Tibial artery (tissue), 4 donors: ENCODE data around the gene CHST9.
"Not testable (repeated sequence)": the region's sequence is repeated elsewhere in the genome, so short reads cannot be mapped to it uniquely, and the experiment has no call there.

Source experiments
- DNase-seq, 2 donors: peaks; one replicate each; pipeline ENCODE4 v3.0.0-alpha.2; 2019
- H3K27ac ChIP-seq, 2 donors: fragments of 200-600 bp; sonication (generic) in 1 of 2; 1 replicate in 1 of 2; 2 replicates in 1 of 2; pipeline ENCODE4 v1.5.1; 2018 to 2019; ENCODE audit warnings: mild to moderate bottlenecking in 1 of 2
- H3K27me3 ChIP-seq, 2 donors: fragments of 200-600 bp; sonication (generic) in 1 of 2; one replicate each; pipeline versions ENCODE4 v1.5.1 to v1.6.0; 2016 to 2019
- H3K36me3 ChIP-seq, 3 donors: fragments of 200-600 bp; sonication (generic) in 2 of 3; one replicate each; pipeline ENCODE4 v1.5.1; 2016 to 2019; ENCODE audit warnings: mild to moderate bottlenecking in 2 of 3
- H3K4me1 ChIP-seq, 4 donors: fragments of 200-600 bp; sonication (generic) in 2 of 4; 1 replicate in 3 of 4; 2 replicates in 1 of 4; pipeline ENCODE4 v1.5.1; 2016 to 2019
- H3K4me3 ChIP-seq, 2 donors: fragments of 200-600 bp; sonication (generic) in 1 of 2; 1 replicate in 1 of 2; 2 replicates in 1 of 2; pipeline ENCODE4 v1.5.1; 2018 to 2019; ENCODE audit warnings: mild to moderate bottlenecking in 2 of 2
- H3K9me3 ChIP-seq, 3 donors: fragments of 200-600 bp; sonication (generic) in 1 of 3; one replicate each; pipeline ENCODE4 v1.5.1; 2016 to 2019
- CTCF ChIP-seq, 2 experiments: fragments of 200-600 bp in 1 of 2; fragments of 450-650 bp in 1 of 2; IDR thresholded peaks; one replicate each; pipeline ENCODE4 v1.5.1; 2017 to 2019; ENCODE audit warnings: antibody characterized with exemption in 2 of 2, mild to moderate bottlenecking in 1 of 2, moderate library complexity in 1 of 2
- intact Hi-C: fragments of 100-400 bp; cut with DNase I; formaldehyde crosslinking; loops from one replicate; pipeline ENCODE4 v1.15.0; 2023; ENCODE audit warnings: low total_unique reads

CHST9 gene

GRCh38 chr18:27109451-27109850 lies 75.7 kb downstream of the CHST9 start:
- TF ChIP-seq CTCF (IDR thresholded peaks at IDR 0.05): no peak
- Histone ChIP-seq H3K4me1 (no peaks in the 10 kb centered on the region), H3K27me3 (no peaks in the 10 kb centered on the region), H3K9me3 (no peaks in the 10 kb centered on the region), H3K4me3 (no peak overlapping the region), H3K27ac (no peak overlapping the region), H3K36me3 (no peaks in the 10 kb centered on the region)
- intact Hi-C loops: no loop called here
- DNase-seq: no peak

GRCh38 chr18:27108842-27109241 lies 76.3 kb downstream of the CHST9 start:
- Histone ChIP-seq H3K4me3 (no peak overlapping the region), H3K27me3 (no peaks in the 10 kb centered on the region), H3K9me3 (no peaks in the 10 kb centered on the region), H3K36me3 (no peaks in the 10 kb centered on the region), H3K4me1 (no peaks in the 10 kb centered on the region), H3K27ac (no peak overlapping the region)
- intact Hi-C loops: no loop called here
- TF ChIP-seq CTCF (IDR thresholded peaks at IDR 0.05): no peak
- DNase-seq: no peak

- H3K36me3 ChIP-seq: no peaks in the 10 kb centered on the region
- no peak overlapping the region for H3K27ac ChIP-seq
- DNase-seq: no peak
- H3K9me3 ChIP-seq: no peaks in the 10 kb centered on the region
- no peak overlapping the region for H3K4me3 ChIP-seq
- TF ChIP-seq CTCF (IDR thresholded peaks at IDR 0.05): no peak
- H3K27me3 ChIP-seq: no peaks in the 10 kb centered on the region
- intact Hi-C loops: no loop called here
- no peaks in the 10 kb centered on the region for H3K4me1 ChIP-seq
Observed at GRCh38 chr18:27104743-27105142, 80.4 kb downstream of the CHST9 start.

- Histone ChIP-seq H3K36me3 (no peaks in the 10 kb centered on the region), H3K9me3 (no peaks in the 10 kb centered on the region), H3K4me3 (no peak overlapping the region), H3K4me1 (no peaks in the 10 kb centered on the region), H3K27me3 (no peaks in the 10 kb centered on the region), H3K27ac (no peak overlapping the region)
- intact Hi-C loops: no loop called here
- no peak for TF ChIP-seq CTCF (IDR thresholded peaks at IDR 0.05)
- DNase-seq: no peak
Observed at GRCh38 chr18:27094621-27095020, 90.5 kb downstream of the CHST9 start.

- H3K4me1 ChIP-seq, intact Hi-C loops, H3K27me3 ChIP-seq, H3K4me3 ChIP-seq, H3K36me3 ChIP-seq, DNase-seq, H3K27ac ChIP-seq, H3K9me3 ChIP-seq: not testable (repeated sequence)
Observed at GRCh38 chr18:27093290-27093689, 91.8 kb downstream of the CHST9 start.

GRCh38 chr18:27081701-27082100 lies 103.4 kb downstream of the CHST9 start:
- H3K36me3 ChIP-seq: no peaks in the 10 kb centered on the region
- H3K9me3 ChIP-seq: no peaks in the 10 kb centered on the region
- DNase-seq: no peak
- H3K4me1 ChIP-seq: no peaks in the 10 kb centered on the region
- no peaks in the 10 kb centered on the region for H3K27me3 ChIP-seq
- H3K4me3 ChIP-seq: no peak overlapping the region
- H3K27ac ChIP-seq: no peak overlapping the region
- intact Hi-C loops: no loop called here
- no peak for TF ChIP-seq CTCF (IDR thresholded peaks at IDR 0.05)
